SHP77 treated with DMSO at 0.1 percent for 48 hours (cell line): ENCODE data around the gene NPAS2.

Experiments
- DNase-seq: peaks from one replicate; lab custom pipeline; 2025; lab: John Stamatoyannopoulos, UW

Gene NPAS2

GRCh38 chr2:100944617-100945432, 124.9 kb downstream of the NPAS2 start:
- no peak for DNase-seq

- DNase-seq: no peak
These were observed 125.4 kb downstream of the NPAS2 start for GRCh38 chr2:100945433-100945740.

DNA sequence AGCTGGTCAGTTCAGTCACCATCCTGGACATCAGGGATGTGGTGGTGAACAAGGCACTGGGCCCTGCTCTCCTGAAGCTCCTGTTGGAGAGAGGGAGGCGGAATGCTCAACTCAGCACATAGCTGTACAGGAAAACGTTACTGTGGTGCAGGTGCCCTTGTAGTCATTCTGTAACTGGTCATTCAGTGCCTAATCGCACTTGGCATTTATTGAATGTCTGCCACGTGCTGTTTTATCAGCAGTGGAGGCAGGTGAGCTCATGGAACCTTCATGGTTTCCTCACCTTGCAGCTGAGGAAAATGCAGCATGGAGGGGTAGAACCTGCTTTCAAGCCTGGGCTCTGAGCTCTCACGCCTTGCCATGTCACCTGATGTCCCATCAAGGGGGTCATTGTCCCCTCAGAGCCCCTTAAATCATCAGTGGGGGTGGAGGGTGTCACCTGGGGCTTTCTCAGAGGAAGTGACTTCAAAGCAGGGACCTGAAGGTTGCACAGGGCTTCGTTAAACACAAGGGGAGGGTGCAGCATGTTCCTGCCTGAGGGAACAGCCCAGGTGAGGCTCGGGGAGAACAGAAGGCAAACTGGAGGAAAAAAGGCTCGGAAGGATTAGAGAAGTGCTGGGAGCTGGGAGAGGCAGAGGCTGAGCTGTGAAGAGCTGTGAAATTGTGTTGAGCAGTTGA, 126.1 kb downstream of the NPAS2 start:
- no peak for DNase-seq

- no peak for DNase-seq
These were observed 129.2 kb downstream of the NPAS2 start for GRCh38 chr2:100948942-100949811.

- no peak for DNase-seq
These were observed 132.6 kb downstream of the NPAS2 start for GRCh38 chr2:100952512-100952911.

DNA sequence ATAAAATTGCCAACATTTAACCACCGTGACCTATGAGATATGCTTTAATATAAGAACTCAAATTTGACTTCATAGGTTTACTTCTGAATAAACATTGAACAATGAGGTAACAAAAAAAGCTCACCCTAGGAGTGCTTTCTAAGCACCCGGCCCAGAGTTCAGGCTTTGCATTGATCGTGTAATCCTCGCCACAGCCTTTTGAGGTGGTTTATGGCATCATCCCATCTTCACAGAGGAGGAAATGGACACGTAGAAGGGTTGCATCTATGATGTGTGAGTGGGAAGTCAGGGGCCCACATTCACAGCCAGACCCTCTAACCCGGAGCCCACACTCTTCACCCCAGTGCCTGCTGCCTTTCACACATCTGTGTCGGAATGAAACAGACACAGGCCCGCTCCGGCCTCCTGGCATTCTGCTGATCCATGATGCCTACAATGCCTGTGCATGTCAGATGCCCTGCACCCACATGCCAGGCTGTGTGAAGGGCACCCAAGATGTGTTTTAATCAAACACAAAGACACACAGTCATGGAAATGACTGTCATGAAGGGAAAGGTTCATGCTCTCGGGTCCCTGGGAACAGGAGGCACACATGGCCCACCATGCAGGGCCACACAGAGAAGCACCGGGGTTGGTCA, 133.6 kb downstream of the NPAS2 start:
- no peak for DNase-seq

DNA sequence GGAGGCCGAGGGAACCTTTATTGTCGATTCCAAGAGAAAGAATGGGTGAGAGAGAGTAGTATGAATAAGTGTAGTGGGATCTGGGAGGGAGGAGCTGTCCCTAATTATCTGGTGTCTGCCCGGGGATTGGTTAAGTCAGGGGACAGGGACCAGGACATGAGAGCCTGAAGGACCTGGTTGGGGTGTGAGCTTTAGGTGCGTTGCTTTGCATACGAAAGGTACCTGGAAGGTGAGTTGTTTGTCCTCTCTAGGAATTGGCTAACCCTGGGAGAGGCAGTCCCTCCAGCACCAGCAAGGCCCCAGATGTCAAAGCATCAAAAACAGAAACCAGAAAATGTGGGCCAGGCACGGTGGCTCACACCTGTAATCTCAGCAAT, 134.1 kb downstream of the NPAS2 start:
- DNase-seq: no peak

GRCh38 chr2:100955226-100955625, 135.3 kb downstream of the NPAS2 start:
- DNase-seq: no peak

- no peak for DNase-seq
These were observed 136.1 kb downstream of the NPAS2 start for GRCh38 chr2:100956081-100956480.

GRCh38 chr2:100957996-100958653, 138.2 kb downstream of the NPAS2 start:
- no peak for DNase-seq

- no peak for DNase-seq
These were observed 139.4 kb downstream of the NPAS2 start for GRCh38 chr2:100959225-100959880.

- DNase-seq: no peak
These were observed 140.7 kb downstream of the NPAS2 start for GRCh38 chr2:100960688-100961087.

DNA sequence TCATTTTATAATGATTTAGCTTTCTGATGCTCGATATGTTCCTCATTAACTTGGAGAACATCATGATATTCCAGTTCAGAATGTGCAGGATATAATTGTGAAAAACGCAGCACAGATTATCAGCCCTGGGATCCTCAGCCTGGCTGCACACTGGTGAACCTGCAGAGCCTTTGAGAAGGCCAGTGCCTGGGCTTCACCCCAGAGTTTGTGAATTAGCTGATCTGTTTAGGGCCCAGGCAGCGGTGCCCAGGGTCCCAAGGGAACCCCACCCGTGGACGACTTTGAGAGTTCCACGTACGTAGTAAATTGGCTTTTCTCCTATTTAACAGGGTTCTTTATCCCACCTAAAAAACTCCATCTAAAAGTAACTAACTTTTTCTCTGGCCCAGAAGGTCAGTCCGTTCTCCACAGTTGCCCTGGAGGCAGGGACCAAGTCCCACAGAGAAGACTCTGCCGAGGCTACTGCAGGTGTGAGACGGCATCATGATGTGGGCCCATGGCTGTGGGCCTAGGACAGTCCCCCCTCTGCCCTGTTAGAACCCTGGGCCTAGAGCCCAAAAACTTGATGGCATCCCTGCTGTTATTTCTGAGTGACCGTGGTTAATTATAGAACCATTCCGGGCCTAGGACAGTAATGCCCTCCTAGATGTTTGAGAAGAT, 142.6 kb downstream of the NPAS2 start:
- DNase-seq: no peak

- no peak for DNase-seq
These were observed 143.1 kb downstream of the NPAS2 start for GRCh38 chr2:100963026-100963375.

GRCh38 chr2:100964222-100964621, 144.3 kb downstream of the NPAS2 start:
- DNase-seq: no peak

DNA sequence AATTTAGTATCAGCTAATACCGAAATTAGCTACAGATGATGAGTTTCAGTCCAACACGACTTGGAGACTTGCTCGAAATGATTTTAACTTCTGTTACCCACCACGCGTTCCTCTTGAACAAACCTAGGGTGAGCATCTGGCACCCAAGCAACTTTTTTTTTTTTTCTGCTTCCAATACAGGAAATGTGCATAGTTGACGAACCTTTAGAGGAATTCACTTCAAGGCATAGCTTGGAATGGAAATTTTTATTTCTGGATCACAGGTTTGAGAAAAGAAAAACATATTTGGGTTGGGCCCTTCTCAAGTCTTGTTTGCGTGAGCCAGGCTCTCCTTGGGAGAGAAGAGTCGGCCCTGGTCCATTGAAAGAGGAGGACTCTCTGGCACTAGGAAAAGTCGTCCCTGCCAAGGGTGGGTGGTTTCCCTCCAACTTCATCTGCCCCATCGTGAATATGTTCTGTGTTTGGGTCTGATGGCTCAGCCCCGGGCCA, 144.8 kb downstream of the NPAS2 start:
- no peak for DNase-seq

DNA sequence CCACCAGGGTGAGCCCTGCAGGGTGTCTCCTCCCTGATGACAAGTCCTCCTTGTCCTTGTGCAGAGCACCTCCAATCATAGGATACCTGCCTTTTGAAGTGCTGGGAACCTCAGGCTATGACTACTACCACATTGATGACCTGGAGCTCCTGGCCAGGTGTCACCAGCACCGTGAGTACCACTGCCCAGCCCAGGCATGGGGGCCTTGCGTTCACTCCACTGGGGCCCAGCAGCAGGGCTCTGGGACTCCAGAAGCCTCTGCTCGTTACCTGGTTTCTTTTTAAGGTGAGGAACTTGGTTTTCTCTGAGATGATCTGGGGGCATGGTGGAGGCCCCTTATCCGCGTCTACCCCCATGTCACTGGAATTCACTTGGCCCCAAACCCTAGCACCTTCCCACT, 145.7 kb downstream of the NPAS2 start:
- DNase-seq: no peak

DNA sequence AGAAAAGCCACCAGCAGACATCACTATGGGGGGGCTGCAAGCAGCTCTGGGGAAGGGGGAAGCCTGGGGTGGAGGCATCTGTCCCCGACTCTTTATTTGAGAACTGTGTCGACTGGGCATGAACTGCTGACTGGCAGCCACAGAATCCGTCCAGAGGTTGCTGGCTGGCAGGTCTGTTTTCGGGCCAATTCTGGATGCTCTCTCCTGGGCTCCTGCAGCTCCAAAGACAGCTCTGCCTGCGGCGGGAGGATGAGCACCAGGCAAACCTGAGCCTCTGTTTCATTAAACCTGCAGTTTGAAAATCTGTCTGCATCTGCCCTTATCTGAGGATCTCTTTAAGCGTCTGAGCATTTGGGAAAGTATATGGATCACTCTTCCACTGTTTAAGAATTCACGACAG, 147.8 kb downstream of the NPAS2 start:
- DNase-seq: no peak

DNA sequence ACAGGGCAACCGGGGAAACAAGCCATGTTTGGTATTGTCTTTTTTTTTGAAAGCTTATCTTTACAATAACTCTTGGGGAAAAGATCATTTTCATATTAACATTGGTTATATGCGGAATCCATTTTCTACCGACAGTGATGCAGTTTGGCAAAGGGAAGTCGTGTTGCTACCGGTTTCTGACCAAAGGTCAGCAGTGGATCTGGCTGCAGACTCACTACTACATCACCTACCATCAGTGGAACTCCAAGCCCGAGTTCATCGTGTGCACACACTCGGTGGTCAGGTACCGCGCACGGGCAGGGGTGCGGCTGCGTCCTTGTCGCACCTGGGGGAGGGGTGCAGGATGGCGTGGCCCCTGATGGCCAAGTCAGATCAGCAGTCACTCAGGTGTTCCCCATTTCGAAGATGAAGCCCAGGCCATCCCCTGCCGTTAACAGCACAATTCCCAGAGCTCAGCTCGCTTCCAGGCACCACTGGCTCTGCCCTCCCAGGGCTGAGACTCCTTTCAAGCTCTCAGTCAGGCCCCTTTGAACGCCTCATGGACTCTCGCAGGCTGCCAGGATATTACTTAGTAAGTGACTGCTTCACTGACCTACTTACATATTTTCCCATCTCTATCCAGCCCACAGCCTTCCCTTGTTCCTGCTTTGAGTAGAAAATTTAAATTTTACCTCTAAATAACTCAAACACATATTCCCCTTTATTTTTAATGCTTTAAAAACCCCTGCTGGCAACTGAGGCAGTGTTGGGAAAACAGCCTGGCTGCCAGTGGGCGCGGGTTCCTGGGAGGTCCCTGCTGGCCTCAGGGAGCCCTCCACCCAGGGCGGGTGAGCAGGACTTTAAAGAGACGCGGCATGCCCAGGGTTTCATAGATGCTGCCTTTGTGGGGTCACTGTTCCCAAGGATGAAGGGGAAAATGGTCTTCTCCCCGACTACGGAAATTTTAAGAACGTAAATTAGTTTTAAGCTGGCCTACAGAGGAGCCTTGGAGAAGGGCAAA, 148.5 kb downstream of the NPAS2 start:
- DNase-seq: no peak
